EL (cell line): ENCODE measurements around the gene NPR3.

ENCODE experiments used
- DNase-seq: peaks from one replicate; pipeline ENCODE4 v3.0.0-alpha.2; 2016

Gene NPR3

DNA sequence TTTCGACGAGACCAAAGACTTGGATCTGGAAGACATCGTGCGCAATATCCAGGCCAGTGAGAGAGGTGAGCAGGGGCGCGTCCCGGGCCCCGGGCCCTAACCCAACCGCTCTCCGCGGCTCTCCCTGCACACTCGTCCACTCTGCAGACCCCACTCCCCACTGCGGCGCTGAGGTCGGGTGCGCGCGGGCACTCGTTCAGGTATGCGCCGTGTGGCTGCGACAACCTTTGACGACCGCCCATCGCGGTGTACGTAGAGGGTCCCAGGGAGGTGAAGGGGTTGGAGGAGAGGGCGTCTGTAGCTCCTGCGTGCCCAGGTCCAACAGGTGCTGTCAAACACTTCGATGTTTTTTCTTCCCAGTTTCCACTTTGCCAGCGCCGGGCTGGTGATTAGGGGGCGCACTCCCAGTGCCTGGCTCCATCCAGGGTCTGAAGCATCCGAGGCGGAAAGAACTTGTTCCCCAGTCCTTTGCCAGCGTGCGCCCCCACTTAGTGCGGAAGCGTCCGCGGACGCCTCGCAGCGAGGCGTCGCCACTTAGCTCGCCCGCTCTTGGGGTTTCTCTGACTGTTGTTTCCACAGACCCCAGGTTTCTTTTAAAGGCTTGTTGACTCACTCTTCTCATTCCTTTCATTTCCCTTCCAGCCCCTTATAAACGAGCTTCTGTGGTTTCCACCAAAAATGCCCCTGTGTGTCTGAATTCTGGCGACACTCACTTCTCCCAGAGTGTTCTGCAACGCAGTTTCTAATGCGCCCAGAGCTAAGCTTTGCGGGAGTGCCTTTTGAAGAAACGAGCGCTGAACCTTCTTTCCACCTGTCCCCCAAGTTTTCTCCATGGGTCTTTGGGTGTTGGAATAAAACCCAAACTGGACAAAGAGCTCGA, 1.6 kb downstream of the NPR3 start:
- DNase-seq = peak; percentile 58

- peak; percentile 55 for DNase-seq
Observed at GRCh38 chr5:32713361-32713769, 2.2 kb downstream of the NPR3 start.

GRCh38 chr5:32713770-32714381, 2.8 kb downstream of the NPR3 start:
- DNase-seq = peak; percentile 68

- peak; percentile 14 for DNase-seq
Observed at GRCh38 chr5:32714836-32715235, 3.7 kb downstream of the NPR3 start.

GRCh38 chr5:32720300-32720699, 9.2 kb downstream of the NPR3 start:
- DNase-seq = no peak

- no peak for DNase-seq
Observed at GRCh38 chr5:32721626-32722025, 10.5 kb downstream of the NPR3 start.

GRCh38 chr5:32722957-32723356, 11.8 kb downstream of the NPR3 start:
- DNase-seq = no peak

DNA sequence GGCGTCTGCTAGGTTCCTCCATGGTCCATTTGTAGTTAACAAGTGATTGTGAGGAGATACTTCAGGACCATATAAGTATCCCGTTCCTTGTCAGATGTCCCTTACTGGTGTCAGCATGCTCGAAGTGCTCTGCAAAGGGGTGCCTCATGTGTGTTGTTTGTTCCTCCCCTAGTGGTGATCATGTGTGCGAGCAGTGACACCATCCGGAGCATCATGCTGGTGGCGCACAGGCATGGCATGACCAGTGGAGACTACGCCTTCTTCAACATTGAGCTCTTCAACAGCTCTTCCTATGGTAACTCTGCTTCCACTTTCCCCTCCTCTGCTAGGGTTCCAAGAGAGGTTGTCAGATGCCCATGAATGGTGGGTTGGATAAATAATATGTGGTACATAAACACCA, 13.4 kb downstream of the NPR3 start:
- DNase-seq = no peak

- DNase-seq = no peak
Observed at GRCh38 chr5:32726086-32726557, 15.0 kb downstream of the NPR3 start.

DNA sequence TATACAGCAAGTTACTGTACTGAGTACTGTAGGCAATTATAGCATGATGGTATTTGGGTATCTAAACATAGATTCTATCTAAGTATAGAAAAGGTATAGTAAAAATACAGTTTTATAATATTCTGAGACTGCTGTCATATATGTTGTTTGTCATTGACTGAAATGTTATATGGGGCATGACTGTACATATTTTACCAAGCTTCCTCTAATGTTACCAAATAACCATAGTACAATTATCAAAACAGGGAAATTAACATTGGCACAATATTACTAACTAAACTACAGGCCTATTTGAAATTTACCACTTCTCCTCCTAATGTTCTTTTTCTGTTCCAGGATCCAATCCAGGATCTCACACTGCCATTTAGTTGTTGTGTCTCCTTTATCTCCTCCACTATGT, 18.5 kb downstream of the NPR3 start:
- no peak for DNase-seq

DNA sequence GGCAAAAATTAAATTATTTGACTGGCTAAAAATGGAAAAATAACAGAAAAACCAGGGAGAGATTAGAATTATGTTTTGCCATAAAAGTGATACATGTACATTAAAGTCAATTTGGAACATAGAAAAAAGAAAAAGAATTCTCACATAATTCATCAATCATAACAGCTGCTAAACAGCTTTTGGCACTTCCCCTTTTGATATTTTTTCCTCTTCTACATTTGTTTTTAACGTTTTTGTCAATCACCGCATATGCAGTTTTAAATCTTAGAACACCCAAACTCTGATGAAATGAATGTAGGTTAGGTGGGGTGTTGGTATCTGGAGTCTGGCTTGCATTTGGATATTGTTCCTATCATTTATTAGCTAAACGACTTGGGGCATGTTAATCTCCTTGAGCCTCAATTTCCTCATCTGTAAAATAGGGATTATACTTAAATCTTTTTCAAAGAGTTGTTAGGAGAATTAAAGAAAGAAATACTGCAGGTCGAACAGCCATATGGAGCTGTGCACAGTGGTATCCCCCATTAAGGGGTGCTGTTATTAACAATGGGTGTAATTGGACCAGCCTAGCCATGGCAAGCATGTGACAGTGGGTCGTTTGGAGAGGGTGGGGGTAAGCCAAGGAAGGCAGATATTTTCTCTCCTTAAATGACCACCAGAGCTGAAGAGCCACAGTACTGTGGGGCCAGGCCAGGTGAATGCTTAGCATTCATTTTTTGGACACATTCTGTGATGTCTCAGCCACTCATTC, 22.6 kb downstream of the NPR3 start:
- DNase-seq = no peak

DNA sequence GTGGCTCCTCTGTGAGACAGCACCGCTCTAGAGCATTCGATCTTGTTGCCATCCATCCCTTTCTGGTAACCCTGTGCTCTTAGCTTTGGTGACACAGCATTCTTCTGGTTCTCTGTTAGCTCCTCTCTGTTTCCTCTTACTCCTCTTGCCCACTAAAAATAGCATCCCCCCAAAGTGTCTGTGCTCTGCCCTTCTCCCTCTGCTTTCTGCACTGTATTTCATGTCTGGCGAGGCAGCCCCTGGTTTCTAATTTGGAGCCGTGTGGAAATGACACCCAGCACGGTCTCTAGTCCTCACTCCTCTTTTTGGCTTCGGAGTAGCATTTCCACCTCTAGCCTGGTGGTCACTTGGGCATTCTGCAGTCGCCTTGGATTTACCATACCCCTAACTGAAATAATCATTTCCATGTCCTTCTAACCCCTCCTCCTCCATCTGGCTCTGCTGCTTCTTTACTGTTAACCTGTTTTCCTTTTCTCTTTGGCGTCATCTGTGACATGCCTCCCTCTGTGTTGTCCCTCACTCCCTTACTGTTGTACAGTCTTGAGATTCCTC, 23.8 kb downstream of the NPR3 start:
- DNase-seq = no peak

- no peak for DNase-seq
Observed at GRCh38 chr5:32735512-32735911, 24.4 kb downstream of the NPR3 start.

GRCh38 chr5:32736842-32737241, 25.7 kb downstream of the NPR3 start:
- DNase-seq = no peak

DNA sequence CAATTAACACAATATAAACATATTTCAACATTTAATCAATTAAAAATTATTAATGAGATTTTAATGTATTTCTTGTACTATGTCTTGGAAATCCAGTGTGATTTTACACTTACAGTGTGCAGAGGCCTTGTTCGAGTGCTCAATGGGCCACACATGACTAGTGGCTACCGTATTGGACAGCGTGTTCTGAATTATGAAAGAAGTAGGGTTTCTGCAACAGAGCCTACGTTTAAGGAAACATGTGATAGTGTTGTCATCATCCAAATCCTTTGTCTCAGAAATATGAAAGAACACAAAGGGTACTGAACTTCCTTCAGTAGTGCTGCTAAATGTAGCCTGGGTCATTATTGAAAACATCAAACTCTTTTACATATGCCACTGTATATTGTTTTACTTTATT, 29.5 kb downstream of the NPR3 start:
- no peak for DNase-seq

- DNase-seq = no peak
Observed at GRCh38 chr5:32745317-32745716, 34.2 kb downstream of the NPR3 start.

- no peak for DNase-seq
Observed at GRCh38 chr5:32752411-32752810, 41.3 kb downstream of the NPR3 start.

DNA sequence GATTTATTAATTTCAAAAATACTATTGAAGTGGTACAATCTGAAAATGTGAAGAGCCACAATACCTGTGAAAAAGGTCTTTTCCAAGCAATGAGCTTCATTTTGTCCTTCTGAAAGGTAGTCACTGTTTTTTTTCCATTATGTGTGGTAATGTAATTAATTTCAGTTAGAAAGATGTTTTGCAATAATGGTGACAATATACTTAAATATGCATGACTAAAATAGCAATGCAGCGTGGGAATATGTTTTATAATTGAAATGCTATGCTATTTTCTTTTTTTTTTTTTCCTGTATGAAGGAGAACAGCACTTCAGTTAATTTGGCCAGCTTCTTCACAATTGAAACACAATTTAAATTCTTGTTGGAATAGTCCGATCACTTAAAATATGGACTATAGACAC, 41.9 kb downstream of the NPR3 start:
- DNase-seq = peak; percentile 65

DNA sequence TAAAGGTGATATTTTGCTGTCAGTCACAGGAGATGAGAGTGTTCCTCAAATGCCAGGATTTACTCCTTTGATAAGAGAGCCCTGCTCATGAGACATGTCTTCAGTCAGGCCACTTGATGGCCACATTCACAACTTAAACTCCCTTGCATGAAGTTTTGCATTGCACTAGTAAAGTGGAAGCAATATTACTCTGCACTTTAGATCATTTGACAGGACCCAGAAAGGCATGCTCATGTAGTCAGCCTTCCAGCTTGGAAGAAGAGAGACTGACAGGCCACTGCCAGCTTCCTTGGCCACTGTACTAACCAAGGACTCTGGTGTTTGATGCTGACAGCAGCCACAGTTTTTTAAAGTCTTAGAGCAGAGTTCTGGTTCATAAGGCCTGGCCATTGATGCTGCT, 42.6 kb downstream of the NPR3 start:
- DNase-seq = peak; percentile 45

GRCh38 chr5:32754284-32754683, 43.2 kb downstream of the NPR3 start:
- no peak for DNase-seq

DNA sequence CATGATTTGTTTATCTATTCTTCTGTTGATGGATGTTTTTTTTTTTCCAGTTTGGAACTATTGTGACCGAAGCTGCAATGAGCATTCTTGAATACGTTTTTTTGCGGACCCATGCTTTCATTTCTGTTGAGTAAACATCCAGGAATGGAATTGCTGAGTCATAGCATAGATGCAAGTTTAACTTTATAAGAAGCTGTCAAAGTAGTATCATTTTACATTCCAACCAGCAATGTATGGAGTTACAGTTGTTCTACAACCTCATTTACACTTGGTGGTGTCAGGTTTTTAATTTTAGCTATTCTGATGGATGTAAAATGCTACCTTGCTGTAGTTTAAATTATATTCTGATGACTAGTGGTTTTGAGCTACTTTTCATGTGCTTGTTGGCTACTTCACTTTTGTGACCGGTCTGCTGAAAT, 49.0 kb downstream of the NPR3 start:
- DNase-seq = peak; percentile 87

- no peak for DNase-seq
Observed at GRCh38 chr5:32765266-32765665, 54.1 kb downstream of the NPR3 start.

DNA sequence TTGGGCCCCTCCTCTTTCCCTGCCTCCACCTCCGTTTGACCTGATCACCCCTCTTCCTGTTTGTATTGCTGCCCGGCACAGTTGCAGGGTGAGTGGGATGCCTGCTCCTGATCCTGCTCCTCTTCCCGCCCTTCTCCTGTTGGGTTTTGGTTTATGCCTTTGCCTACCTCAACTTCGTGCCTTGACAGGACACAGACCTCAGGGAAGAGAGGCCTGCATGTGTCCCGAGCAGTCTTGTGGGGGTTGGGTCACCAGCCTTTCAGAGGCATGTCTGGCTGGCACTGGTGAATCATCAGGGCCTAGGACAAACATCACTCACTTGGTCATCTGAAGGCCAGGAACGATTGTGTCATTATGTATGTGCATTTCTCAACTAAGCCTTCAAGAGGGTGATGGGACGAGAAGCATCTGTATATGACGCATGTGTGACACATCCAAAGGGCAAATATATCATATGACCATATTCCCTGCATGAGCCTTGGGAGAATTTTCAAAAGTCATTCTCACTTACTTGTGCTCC, 56.9 kb downstream of the NPR3 start:
- DNase-seq = peak; percentile 98
